HCT116 (cell line): ENCODE measurements around the gene MYO1G. TPM values are rescaled to one million over a fixed set of nuclear protein-coding genes. Genes with fewer than 3 reads are reported as not detected.

ENCODE experiments used
- ATAC-seq: fragments of 200-7000 bp; cut with Tn5 transposase; 2 replicates; pipeline ENCODE4 v1.9.1; 2020; ENCODE audit warnings: mild to moderate bottlenecking, moderate library complexity
- BruUV-seq: library from RNA; stranded (reverse); fragments of 400-500 nt; replicated peaks from 2 replicates; lab custom pipeline; 2021; lab: Mats Ljungman, UMichigan
- CTCF ChIA-PET: fragments of 300-600 bp; sonication (Branson Sonifier 250); formaldehyde crosslinking; loops from one replicate; lab custom pipeline; 2021; ENCODE audit warnings: antibody characterized with exemption; lab: Charles Lee
- POLR2A ChIA-PET: fragments of 300-600, 350-600 bp; sonication (Branson Sonifier 250); formaldehyde crosslinking; loops from one replicate; lab custom pipeline; 2021; ENCODE audit warnings: antibody characterized with exemption; lab: Charles Lee
- RAD21 ChIA-PET, 2 experiments: fragments of 300-600 bp; sonication (Branson Sonifier 250); formaldehyde crosslinking; loops; one replicate each; lab custom pipeline; 2023; ENCODE audit warnings: low total read pairs in 2 of 2; ENCODE audit not compliant: uncharacterized antibody in 2 of 2, unreplicated experiment in 2 of 2, low non-redundant PET in 1 of 2; lab: Charles Lee
- DNase-seq: peaks from one replicate; pipeline ENCODE4 v3.0.0-alpha.2; 2010; ENCODE audit warnings: low read depth, low spot score
- H2AFZ ChIP-seq: fragments of 200-600 bp; shearing (Covaris generic), sonication (generic); 2 replicates; pipeline ENCODE4 v1.6.1; 2017; ENCODE audit warnings: low read depth, mixed run types, mixed read lengths, antibody characterized with exemption, low read length; ENCODE audit not compliant: poor library complexity, severe bottlenecking
- H3K27ac ChIP-seq: 2 replicates; pipeline ENCODE4 v1.5.1; 2012; ENCODE audit warnings: low read depth, low read length
- H3K27me3 ChIP-seq: fragments of 200-600 bp; sonication (generic); 2 replicates; pipeline ENCODE4 v1.6.1; 2016; ENCODE audit warnings: mixed run types, low read length, mixed read lengths; ENCODE audit not compliant: insufficient read depth
- H3K36me3 ChIP-seq, 2 experiments: fragments of 200-500 bp in 1 of 2; fragments of 200-600 bp in 1 of 2; sonication (Bioruptor generic) in 1 of 2; sonication (generic) in 1 of 2; 2 replicates each; pipeline versions ENCODE4 v1.5.1 to v1.6.1; 2014 to 2016; ENCODE audit warnings: low read length in 2 of 2, inconsistent platforms in 1 of 2, mixed read lengths in 1 of 2, mixed run types in 1 of 2; ENCODE audit not compliant: insufficient read depth in 2 of 2, control insufficient read depth in 1 of 2
- H3K4me1 ChIP-seq, 2 experiments: fragments of 200-600 bp in 1 of 2; sonication (generic) in 1 of 2; 2 replicates each; pipeline versions ENCODE4 v1.5.1 to v1.6.1; 2012 to 2017; ENCODE audit warnings: low read length in 2 of 2, inconsistent platforms in 1 of 2, mild to moderate bottlenecking in 1 of 2, mixed read lengths in 1 of 2, mixed run types in 1 of 2, moderate library complexity in 1 of 2; ENCODE audit not compliant: insufficient read depth in 2 of 2, control insufficient read depth in 1 of 2
- H3K4me2 ChIP-seq: fragments of 200-600 bp; sonication (generic); 2 replicates; pipeline ENCODE4 v1.6.1; 2017; ENCODE audit warnings: mixed run types, low read length, mixed read lengths
- H3K4me3 ChIP-seq, 2 experiments: fragments of 200-600 bp in 1 of 2; sonication (generic) in 1 of 2; replicated peaks in 1 of 2; 2 replicates each; pipeline ENCODE4 v1.5.1; 2011 to 2016; ENCODE audit warnings: low read length in 2 of 2, control low read depth in 1 of 2, low read depth in 1 of 2, mild to moderate bottlenecking in 1 of 2, mixed read lengths in 1 of 2, mixed run types in 1 of 2
- H3K79me2 ChIP-seq: fragments of 200-600 bp; sonication (generic); 2 replicates; pipeline ENCODE4 v1.6.1; 2017; ENCODE audit warnings: mild to moderate bottlenecking, mixed run types, low read length, moderate library complexity, mixed read lengths; ENCODE audit not compliant: insufficient read depth
- H3K9ac ChIP-seq: fragments of 200-600 bp; sonication (generic); 2 replicates; pipeline ENCODE4 v1.6.1; 2016; ENCODE audit warnings: low read length, mixed read lengths
- H3K9me2 ChIP-seq: fragments of 200-600 bp; sonication (generic), shearing (Covaris generic); 2 replicates; pipeline ENCODE4 v1.6.1; 2017; ENCODE audit warnings: mixed run types, mild to moderate bottlenecking, moderate library complexity; ENCODE audit not compliant: insufficient read depth
- H3K9me3 ChIP-seq, 2 experiments: fragments of 200-500 bp in 1 of 2; fragments of 200-600 bp in 1 of 2; sonication (Bioruptor generic) in 1 of 2; sonication (generic) in 1 of 2; 2 replicates each; pipeline ENCODE4 v1.6.1; 2014 to 2017; ENCODE audit warnings: low read length in 2 of 2, mixed read lengths in 2 of 2, inconsistent platforms in 1 of 2, low read depth in 1 of 2, mild to moderate bottlenecking in 1 of 2, mixed run types in 1 of 2, moderate library complexity in 1 of 2; ENCODE audit not compliant: control insufficient read depth in 1 of 2, insufficient read depth in 1 of 2
- H4K20me1 ChIP-seq: fragments of 200-600 bp; sonication (generic), shearing (Covaris generic); 2 replicates; pipeline ENCODE4 v1.6.1; 2017; ENCODE audit warnings: mixed run types, mild to moderate bottlenecking, moderate library complexity; ENCODE audit not compliant: insufficient read depth
- ATF3 ChIP-seq: IDR thresholded peaks from 2 replicates; pipeline ENCODE4 v1.6.1; 2012
- CBX3 ChIP-seq: IDR thresholded peaks from 2 replicates; pipeline ENCODE4 v1.6.1; 2012; ENCODE audit warnings: low read depth
- CEBPB ChIP-seq: IDR thresholded peaks from 2 replicates; pipeline ENCODE4 v1.6.1; 2012; ENCODE audit warnings: low read depth
- CTCF ChIP-seq, 3 experiments: fragments of 200-600 bp in 1 of 3; sonication (generic) in 1 of 3; IDR thresholded peaks in 2 of 3; conservative IDR thresholded peaks in 1 of 3; 2 replicates each; pipeline ENCODE4 v1.5.1; 2012 to 2017; ENCODE audit warnings: low read depth in 2 of 3, low read length in 2 of 3, antibody characterized with exemption in 1 of 3, borderline replicate concordance in 1 of 3, control low read depth in 1 of 3, mild to moderate bottlenecking in 1 of 3, mixed read lengths in 1 of 3, mixed run types in 1 of 3, moderate library complexity in 1 of 3; ENCODE audit not compliant: insufficient read depth in 1 of 3
- EGR1 ChIP-seq: IDR thresholded peaks from 2 replicates; pipeline ENCODE4 v1.6.1; 2012; ENCODE audit warnings: low read depth
- ELF1 ChIP-seq: IDR thresholded peaks from 2 replicates; pipeline ENCODE4 v1.6.1; 2012; ENCODE audit warnings: low read depth, borderline replicate concordance
- EZH2 ChIP-seq: fragments of 200-600 bp; sonication (generic); IDR thresholded peaks from 2 replicates; pipeline ENCODE4 v1.6.1; 2017; ENCODE audit warnings: antibody characterized with exemption, mixed run types
- EZH2phosphoT487 ChIP-seq: fragments of 200-600 bp; IDR thresholded peaks from 2 replicates; pipeline ENCODE4 v1.6.1; 2018; ENCODE audit warnings: antibody characterized with exemption, borderline replicate concordance
- FOSL1 ChIP-seq: IDR thresholded peaks from 2 replicates; pipeline ENCODE4 v1.6.1; 2012; ENCODE audit warnings: low read depth
- JUND ChIP-seq: IDR thresholded peaks from 2 replicates; pipeline ENCODE4 v1.6.1; 2012
- MAX ChIP-seq: IDR thresholded peaks from 2 replicates; pipeline ENCODE4 v1.6.1; 2012
- POLR2A ChIP-seq: IDR thresholded peaks from 2 replicates; pipeline ENCODE4 v1.7.0; 2011; ENCODE audit warnings: borderline replicate concordance; ENCODE audit not compliant: insufficient read depth, insufficient read length; ENCODE audit errors: extremely low read depth
- POLR2AphosphoS5 ChIP-seq: IDR thresholded peaks from 2 replicates; pipeline ENCODE4 v1.6.1; 2011; ENCODE audit warnings: mild to moderate bottlenecking, low read depth, low read length, moderate library complexity
- REST ChIP-seq: IDR thresholded peaks from 2 replicates; pipeline ENCODE4 v1.6.1; 2012; ENCODE audit warnings: low read depth
- SIN3A ChIP-seq: IDR thresholded peaks from 2 replicates; pipeline ENCODE4 v1.6.1; 2012; ENCODE audit warnings: low read depth
- SRF ChIP-seq: IDR thresholded peaks from 2 replicates; pipeline ENCODE4 v1.6.1; 2012; ENCODE audit warnings: low read depth
- TCF7L2 ChIP-seq: IDR thresholded peaks from 2 replicates; pipeline ENCODE4 v1.7.0; 2011; ENCODE audit warnings: borderline replicate concordance, inconsistent platforms; ENCODE audit not compliant: insufficient read depth, insufficient read length; ENCODE audit errors: extremely low read depth
- YY1 ChIP-seq: IDR thresholded peaks from 2 replicates; pipeline ENCODE4 v1.6.1; 2011; ENCODE audit warnings: low read length, low read depth, moderate library complexity, mild to moderate bottlenecking; ENCODE audit not compliant: insufficient replicate concordance; ENCODE audit errors: extremely low read depth
- ZFX ChIP-seq: fragments of 450-650 bp; IDR thresholded peaks from 2 replicates; pipeline ENCODE4 v1.6.1; 2017
- ZNF274 ChIP-seq: fragments of 200-500 bp; sonication (Bioruptor generic); IDR thresholded peaks from 2 replicates; pipeline ENCODE4 v1.6.1; 2014; ENCODE audit warnings: mild to moderate bottlenecking, low read depth, low read length, inconsistent platforms
- intact Hi-C: fragments of 100-400 bp; cut with micrococcal nuclease; formaldehyde crosslinking; loops from 2 replicates; pipeline ENCODE4 v1.10.0; 2022
- total RNA-seq: library from RNA; stranded (reverse); gene quantifications from one replicate; pipeline ENCODE4 v1.2.1, GENCODE V29; 2021; ENCODE audit not compliant: unreplicated experiment

MYO1G gene
- total RNA-seq, 1 experiment from 2014 or later: 0.74 TPM

DNA sequence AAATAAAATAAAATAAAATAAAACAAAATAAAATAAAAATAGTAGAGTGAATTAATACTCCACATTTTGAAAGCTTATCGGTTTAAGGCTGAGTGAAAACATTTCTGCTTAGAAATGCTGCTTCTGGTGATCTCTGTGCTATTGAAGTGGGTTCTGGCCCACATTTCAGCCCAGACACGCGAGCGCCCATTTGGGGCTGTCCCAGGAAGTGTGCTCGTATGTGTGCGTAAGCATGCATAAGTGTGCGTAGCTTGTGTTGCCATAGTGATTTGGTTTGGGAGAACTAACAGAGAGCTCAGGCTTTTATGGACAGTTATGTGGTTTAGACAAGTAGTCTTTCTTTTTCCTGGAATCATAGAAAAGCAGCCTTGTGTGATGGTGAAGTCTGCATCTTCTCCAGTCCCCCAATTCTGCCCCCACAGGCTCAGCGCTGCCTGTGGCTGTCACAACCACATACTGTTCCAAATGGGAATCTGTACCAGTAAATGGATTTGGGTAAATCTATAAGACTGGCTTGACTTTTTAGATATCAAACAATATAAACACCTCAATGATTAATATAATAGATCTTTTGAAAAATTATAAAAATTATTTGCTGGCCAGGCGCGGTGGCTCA lies 63.7 kb downstream of the MYO1G start:
- DNase-seq (no peak), ATAC-seq (no peak)
- H3K9me2 ChIP-seq: no peaks in the 10 kb centered on the region
- no peak overlapping the region for H2AFZ ChIP-seq
- TF ChIP-seq ELF1 (no peak), POLR2A (no peak), EZH2phosphoT487 (no peak), EZH2 (no peak), CEBPB (no peak), ZNF274 (no peak), TCF7L2 (no peak), FOSL1 (no peak), ZFX (no peak), POLR2AphosphoS5 (no peak), CBX3 (no peak), REST (no peak), JUND (no peak), SRF (no peak), YY1 (no peak), MAX (no peak), ATF3 (no peak), EGR1 (no peak), SIN3A (no peak), CTCF (IDR thresholded peaks at IDR 0.05 in 2 of 3, conservative IDR thresholded peaks at IDR 0.05 in 1 of 3; ENCODE audit: borderline replicate concordance in 1 of 3, insufficient read depth in 1 of 3, low read depth in 2 of 3, low read length in 2 of 3) (no peak)
- no peaks in the 10 kb centered on the region for H3K36me3 ChIP-seq
- H3K9ac ChIP-seq: no peak overlapping the region
- no TSS peak for BruUV-seq
- ChIA-PET RAD21 (no interaction called here), POLR2A (no interaction called here), CTCF (no interaction called here)
- H3K27me3 ChIP-seq: no peaks in the 10 kb centered on the region
- H3K9me3 ChIP-seq: no peaks in the 10 kb centered on the region
- H3K79me2 ChIP-seq: no peaks in the 10 kb centered on the region
- no peak overlapping the region for H3K4me2 ChIP-seq
- no peak overlapping the region for H3K27ac ChIP-seq
- peaks cover 6 to 15% of the 10 kb centered on the region in 2 experiments for H3K4me1 ChIP-seq
- intact Hi-C loops: no loop called here
- H3K4me3 ChIP-seq: no peak overlapping the region
- H4K20me1 ChIP-seq: no peaks in the 10 kb centered on the region
